OCI-LY7 (cell line): ENCODE measurements around the gene PHB1.

Source experiments
- CTCF ChIP-seq: fragments of 200-600 bp; sonication (generic); conservative IDR thresholded peaks from 2 replicates; pipeline ENCODE4 v1.5.1; 2014; ENCODE audit warnings: mild to moderate bottlenecking, antibody characterized with exemption, low read length, moderate library complexity, mixed read lengths
- EZH2phosphoT487 ChIP-seq: fragments of 200-600 bp; sonication (generic); IDR thresholded peaks from 2 replicates; pipeline ENCODE4 v1.6.1; 2018; ENCODE audit warnings: low read depth, borderline replicate concordance, mild to moderate bottlenecking, mixed run types, antibody characterized with exemption, low read length, moderate library complexity, mixed read lengths

GRCh38 chr17:49386373-49386772 lies 28.3 kb downstream of the PHB1 start:
- TF ChIP-seq CTCF (no peak), EZH2phosphoT487 (no peak)
